Brain microvascular endothelial cell (primary cell): ENCODE measurements around the gene PSMB11.

Source experiments
- DNase-seq: peaks from one replicate; pipeline ENCODE4 v3.0.0-alpha.2; 2020
- H3K27ac ChIP-seq: fragments of 250-450 bp; sonication (Bioruptor Pico); 2 replicates; pipeline ENCODE4 v1.5.1; 2020; ENCODE audit warnings: mild to moderate bottlenecking, moderate library complexity
- H3K27me3 ChIP-seq: fragments of 250-450 bp; sonication (Bioruptor Pico); replicated peaks from 2 replicates; pipeline ENCODE4 v1.5.1; 2020; ENCODE audit warnings: mild to moderate bottlenecking
- H3K36me3 ChIP-seq: fragments of 250-450 bp; sonication (Bioruptor Pico); replicated peaks from 2 replicates; pipeline ENCODE4 v1.5.1; 2020; ENCODE audit warnings: mild to moderate bottlenecking
- H3K4me3 ChIP-seq: 2 replicates; pipeline ENCODE4 v1.5.1; 2011; ENCODE audit warnings: low read depth, mild to moderate bottlenecking, control low read depth, low read length, moderate library complexity
- in situ Hi-C: cut with HindIII; loops from 2 replicates; pipeline ENCODE4 v1.10.0; 2017; ENCODE audit warnings: low sequenced_read_pairs, low pct_ligation_motif_present
- TF ChIP-seq, protein P1 (sequence below): IDR thresholded peaks from 2 replicates; pipeline ENCODE4 v1.5.1; 2011; ENCODE audit warnings: low read depth, mild to moderate bottlenecking, moderate library complexity, low read length, control low read depth, inconsistent platforms; ENCODE audit errors: missing control alignments

Gene PSMB11

DNA sequence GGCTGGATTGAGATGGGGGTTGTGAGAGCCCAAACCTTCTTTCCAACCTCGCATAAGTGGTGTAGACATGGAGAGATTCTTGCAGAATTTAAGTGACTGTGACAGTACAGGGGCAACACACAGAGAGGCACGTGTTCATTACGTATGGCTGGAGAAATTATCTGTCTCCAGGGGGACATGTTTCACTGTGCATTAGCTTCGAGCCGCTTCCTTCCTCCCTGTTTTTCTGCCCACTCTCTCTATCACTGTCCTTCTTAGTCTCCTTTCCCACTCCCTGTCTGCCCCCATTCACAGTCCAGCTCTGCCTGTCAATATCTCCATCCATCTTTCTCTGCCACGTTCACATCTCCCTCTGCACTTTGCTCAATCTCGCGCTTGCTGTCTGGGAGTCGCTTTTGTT is 20.6 kb upstream of the PSMB11 start:
- no peak overlapping the region for H3K27ac ChIP-seq
- in situ Hi-C loops, result no loop called here
- TF ChIP-seq, protein P1, sequence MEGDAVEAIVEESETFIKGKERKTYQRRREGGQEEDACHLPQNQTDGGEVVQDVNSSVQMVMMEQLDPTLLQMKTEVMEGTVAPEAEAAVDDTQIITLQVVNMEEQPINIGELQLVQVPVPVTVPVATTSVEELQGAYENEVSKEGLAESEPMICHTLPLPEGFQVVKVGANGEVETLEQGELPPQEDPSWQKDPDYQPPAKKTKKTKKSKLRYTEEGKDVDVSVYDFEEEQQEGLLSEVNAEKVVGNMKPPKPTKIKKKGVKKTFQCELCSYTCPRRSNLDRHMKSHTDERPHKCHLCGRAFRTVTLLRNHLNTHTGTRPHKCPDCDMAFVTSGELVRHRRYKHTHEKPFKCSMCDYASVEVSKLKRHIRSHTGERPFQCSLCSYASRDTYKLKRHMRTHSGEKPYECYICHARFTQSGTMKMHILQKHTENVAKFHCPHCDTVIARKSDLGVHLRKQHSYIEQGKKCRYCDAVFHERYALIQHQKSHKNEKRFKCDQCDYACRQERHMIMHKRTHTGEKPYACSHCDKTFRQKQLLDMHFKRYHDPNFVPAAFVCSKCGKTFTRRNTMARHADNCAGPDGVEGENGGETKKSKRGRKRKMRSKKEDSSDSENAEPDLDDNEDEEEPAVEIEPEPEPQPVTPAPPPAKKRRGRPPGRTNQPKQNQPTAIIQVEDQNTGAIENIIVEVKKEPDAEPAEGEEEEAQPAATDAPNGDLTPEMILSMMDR, result no peak

GRCh38 chr14:23021889-23022442 is 20.0 kb upstream of the PSMB11 start:
- DNase-seq, result no peak
- Histone ChIP-seq H3K4me3 (no peak overlapping the region), H3K27me3 (no peaks in the 10 kb centered on the region), H3K27ac (no peak overlapping the region), H3K36me3 (peaks cover 12% of the 10 kb centered on the region)
- in situ Hi-C loops, result no loop called here
- TF ChIP-seq, protein P1, result no peak

More for the DNA sequence above, 20.6 kb upstream of the PSMB11 start:
- no peak for DNase-seq
- no peaks in the 10 kb centered on the region for H3K27me3 ChIP-seq
- H3K4me3 ChIP-seq, result no peak overlapping the region
- peaks cover 8% of the 10 kb centered on the region for H3K36me3 ChIP-seq

DNA sequence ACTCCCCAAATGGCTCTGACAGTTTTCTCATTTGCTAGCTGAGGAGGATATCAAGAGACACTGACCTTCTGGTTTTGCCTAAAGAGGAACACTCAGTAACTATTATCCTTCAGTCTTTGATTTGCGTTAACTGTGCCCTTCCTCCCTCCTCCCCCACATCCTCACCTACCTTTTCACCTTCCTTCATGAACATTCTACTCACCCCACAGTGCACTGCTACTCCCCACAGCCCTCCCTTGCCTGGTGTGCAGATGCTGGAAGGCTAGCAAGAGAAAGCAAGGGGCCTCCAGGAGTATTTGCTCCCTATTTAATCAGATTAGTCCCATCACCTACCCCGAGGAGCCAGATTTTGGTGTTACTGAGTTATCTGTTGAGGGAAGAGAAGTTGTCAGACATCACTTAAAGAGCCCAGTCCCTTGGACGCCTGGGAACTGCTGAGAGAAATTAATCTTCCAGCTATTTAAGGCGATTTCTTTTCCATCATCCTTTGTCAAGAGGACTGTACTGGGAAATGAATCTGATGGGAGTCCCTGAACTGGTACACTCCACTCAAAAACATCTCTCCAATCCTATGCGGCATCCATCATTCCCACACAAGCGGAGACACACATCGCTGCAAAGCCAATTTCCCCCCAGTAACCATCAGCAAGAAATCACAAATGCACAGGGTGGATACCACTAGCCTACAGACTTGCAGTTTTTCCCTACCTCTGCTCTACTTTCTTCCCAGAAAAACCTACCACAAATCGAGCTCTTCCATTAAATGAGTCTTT is 18.8 kb upstream of the PSMB11 start:
- TF ChIP-seq, protein P1, result no peak
- no peak overlapping the region for H3K4me3 ChIP-seq
- peaks cover 19% of the 10 kb centered on the region for H3K36me3 ChIP-seq
- in situ Hi-C loops, result no loop called here
- DNase-seq, result no peak
- no peak overlapping the region for H3K27ac ChIP-seq
- H3K27me3 ChIP-seq, result no peaks in the 10 kb centered on the region

DNA sequence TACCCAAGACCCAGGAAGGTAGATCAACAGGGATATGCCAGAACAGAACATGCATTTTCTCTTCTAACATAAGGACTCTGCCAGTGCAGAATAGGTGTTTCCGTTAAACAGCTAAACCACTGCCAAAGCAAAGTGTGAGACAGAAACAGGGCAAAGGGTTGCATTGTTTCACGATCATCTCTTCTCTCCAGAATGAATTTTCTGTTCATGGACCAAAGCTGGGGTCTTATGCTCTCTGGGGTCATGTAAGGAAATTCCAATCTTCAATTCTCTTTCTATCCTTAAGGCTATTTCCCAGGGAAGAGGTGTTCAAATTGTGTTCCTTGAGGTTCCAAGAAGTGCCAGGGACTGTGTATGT is 18.2 kb upstream of the PSMB11 start:
- Histone ChIP-seq H3K27ac (no peak overlapping the region), H3K27me3 (no peaks in the 10 kb centered on the region), H3K36me3 (peaks cover 24% of the 10 kb centered on the region), H3K4me3 (no peak overlapping the region)
- no peak for DNase-seq
- TF ChIP-seq, protein P1, result no peak
- in situ Hi-C loops, result no loop called here

DNA sequence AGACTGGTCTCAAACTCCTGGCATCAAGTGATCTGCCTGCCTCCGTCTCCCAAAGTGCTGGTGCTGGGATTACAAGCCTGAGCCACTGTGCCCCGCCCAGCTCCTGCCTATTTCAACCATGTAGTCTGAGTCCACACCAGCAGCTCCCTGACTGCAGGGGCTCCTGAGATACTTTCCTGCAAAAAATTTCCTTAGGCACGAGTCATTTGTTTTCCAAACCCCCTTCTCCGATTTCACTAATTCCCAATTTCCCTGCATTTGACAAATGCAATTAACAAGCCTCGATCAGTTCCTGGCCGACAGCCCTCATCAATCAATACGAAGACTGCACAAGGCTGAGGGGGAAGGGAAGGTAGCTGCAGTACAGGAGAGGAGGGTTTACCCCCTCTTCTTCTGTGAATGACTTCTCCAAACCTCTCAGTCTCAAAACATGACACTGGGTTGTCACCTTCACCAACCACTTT is 17.4 kb upstream of the PSMB11 start:
- TF ChIP-seq, protein P1, result no peak
- no peak overlapping the region for H3K27ac ChIP-seq
- H3K4me3 ChIP-seq, result no peak overlapping the region
- peaks cover 31% of the 10 kb centered on the region for H3K36me3 ChIP-seq
- DNase-seq, result no peak
- H3K27me3 ChIP-seq, result no peaks in the 10 kb centered on the region
- in situ Hi-C loops, result no loop called here
